Activated CD8-positive, alpha-beta memory T cell treated with anti-CD3 and anti-CD28 coated beads for 48 hours (primary cell): ENCODE measurements around the gene LRRC30.

ENCODE experiments used
- DNase-seq, 3 experiments: peaks; one replicate each; pipeline ENCODE4 v3.0.0-alpha.2; 2020; ENCODE audit warnings: low read depth in 2 of 3, low spot score in 2 of 3

The LRRC30 gene

GRCh38 chr18:7237673-7238272, 6.9 kb downstream of the LRRC30 start:
- DNase-seq, result no peak

GRCh38 chr18:7242926-7243325, 12.0 kb downstream of the LRRC30 start:
- no peak for DNase-seq

- DNase-seq, result no peak
Observed at GRCh38 chr18:7248877-7249276, 18.0 kb downstream of the LRRC30 start.

- DNase-seq, result no peak
Observed at GRCh38 chr18:7254163-7254562, 23.3 kb downstream of the LRRC30 start.

GRCh38 chr18:7255054-7255453, 24.2 kb downstream of the LRRC30 start:
- DNase-seq, result no peak

- no peak for DNase-seq
Observed at GRCh38 chr18:7255643-7256042, 24.8 kb downstream of the LRRC30 start.

- no peak for DNase-seq
Observed at GRCh38 chr18:7256618-7257425, 25.9 kb downstream of the LRRC30 start.

- no peak for DNase-seq
Observed at GRCh38 chr18:7257426-7257740, 26.5 kb downstream of the LRRC30 start.

GRCh38 chr18:7259475-7259874, 28.6 kb downstream of the LRRC30 start:
- no peak for DNase-seq

- DNase-seq, result no peak
Observed at GRCh38 chr18:7261199-7261598, 30.3 kb downstream of the LRRC30 start.

- DNase-seq, result no peak
Observed at GRCh38 chr18:7267973-7268372, 37.1 kb downstream of the LRRC30 start.

- no peak for DNase-seq
Observed at GRCh38 chr18:7269942-7270341, 39.1 kb downstream of the LRRC30 start.

- no peak for DNase-seq
Observed at GRCh38 chr18:7272311-7273049, 41.6 kb downstream of the LRRC30 start.

GRCh38 chr18:7273301-7273921, 42.5 kb downstream of the LRRC30 start:
- no peak for DNase-seq

GRCh38 chr18:7281579-7281978, 50.7 kb downstream of the LRRC30 start:
- DNase-seq, result no peak
